ENCODE data around the gene EMX1. TPM values are rescaled to one million over a fixed set of nuclear protein-coding genes. Genes with fewer than 3 reads are reported as not detected.

The EMX1 gene
- total RNA-seq, 4 donors from 2014 or later: 0.15 TPM; not detected in 3

DNA sequence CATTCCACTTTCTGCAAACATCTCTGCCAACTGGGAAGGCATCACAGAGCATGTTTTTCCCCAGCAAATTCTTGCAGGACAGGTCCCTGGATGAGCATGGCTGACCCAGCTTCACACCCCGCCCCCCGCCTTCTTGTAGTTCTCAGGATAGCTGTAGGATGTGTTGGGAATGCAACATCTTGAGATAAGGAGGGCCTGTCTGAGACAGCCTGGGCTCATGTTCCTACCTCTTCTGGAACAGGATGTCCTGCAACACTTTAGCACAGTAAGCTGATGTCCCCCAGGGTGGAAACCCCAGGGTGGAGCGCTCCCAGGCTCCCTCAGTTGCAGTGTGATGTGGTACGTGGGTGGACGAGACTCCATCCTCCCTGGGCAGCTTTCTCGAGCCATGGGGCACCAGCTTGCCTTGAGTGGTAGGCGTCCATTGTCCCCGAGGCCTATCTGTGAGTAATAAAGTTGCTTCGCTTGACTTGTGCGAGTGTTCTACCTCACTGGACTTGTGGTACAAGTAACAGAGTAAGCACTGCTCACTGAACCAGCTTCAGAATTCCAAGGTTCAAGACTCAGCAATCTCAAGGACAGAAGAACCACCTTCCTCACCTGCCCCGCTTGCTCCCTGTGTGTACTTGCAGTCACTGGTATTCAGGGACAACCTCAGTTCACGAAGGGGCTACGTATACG is 48.6 kb downstream of the EMX1 start:
- Histone ChIP-seq H3K4me3 (no peak overlapping the region), H3K36me3 (no peaks in the 10 kb centered on the region), H3K27me3 (no peaks in the 10 kb centered on the region), H3K27ac (no peak overlapping the region), H3K4me1 (no peaks in the 10 kb centered on the region), H3K9me3 (no peaks in the 10 kb centered on the region)
- DNase-seq: no peak
- 92 to 96% methylated on average over 10 to 11 of the region's 14 CpGs for WGBS, 2 donors
- intact Hi-C loops (cut with DNase I): no loop called here
- TF ChIP-seq, protein P1, sequence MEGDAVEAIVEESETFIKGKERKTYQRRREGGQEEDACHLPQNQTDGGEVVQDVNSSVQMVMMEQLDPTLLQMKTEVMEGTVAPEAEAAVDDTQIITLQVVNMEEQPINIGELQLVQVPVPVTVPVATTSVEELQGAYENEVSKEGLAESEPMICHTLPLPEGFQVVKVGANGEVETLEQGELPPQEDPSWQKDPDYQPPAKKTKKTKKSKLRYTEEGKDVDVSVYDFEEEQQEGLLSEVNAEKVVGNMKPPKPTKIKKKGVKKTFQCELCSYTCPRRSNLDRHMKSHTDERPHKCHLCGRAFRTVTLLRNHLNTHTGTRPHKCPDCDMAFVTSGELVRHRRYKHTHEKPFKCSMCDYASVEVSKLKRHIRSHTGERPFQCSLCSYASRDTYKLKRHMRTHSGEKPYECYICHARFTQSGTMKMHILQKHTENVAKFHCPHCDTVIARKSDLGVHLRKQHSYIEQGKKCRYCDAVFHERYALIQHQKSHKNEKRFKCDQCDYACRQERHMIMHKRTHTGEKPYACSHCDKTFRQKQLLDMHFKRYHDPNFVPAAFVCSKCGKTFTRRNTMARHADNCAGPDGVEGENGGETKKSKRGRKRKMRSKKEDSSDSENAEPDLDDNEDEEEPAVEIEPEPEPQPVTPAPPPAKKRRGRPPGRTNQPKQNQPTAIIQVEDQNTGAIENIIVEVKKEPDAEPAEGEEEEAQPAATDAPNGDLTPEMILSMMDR (IDR thresholded peaks at IDR 0.05): no peak
- no peak for TF ChIP-seq POLR2A (IDR thresholded peaks at IDR 0.05)

DNA sequence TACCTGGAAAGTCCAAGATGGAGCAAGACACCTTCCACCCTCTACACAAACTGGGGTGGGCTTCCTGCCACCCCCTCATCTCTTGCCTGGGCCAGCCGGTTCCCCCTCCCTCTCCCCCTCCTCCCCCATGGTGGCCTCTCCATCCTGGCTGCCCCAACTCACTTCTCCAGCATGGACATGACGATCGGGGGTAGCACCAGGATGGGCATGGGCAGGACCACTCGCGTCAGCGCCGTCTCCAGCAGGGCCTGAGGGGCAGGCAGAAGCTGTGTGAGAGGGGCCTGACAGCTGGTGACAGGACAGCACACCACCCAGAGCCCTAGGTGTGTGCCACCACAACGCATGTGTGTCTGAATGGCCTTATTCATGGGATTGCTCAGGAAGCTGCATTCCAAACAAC is 51.0 kb downstream of the EMX1 start:
- TF ChIP-seq, protein P1 (IDR thresholded peaks at IDR 0.05): no peak
- no peak for TF ChIP-seq POLR2A (IDR thresholded peaks at IDR 0.05)
- Histone ChIP-seq H3K27me3 (no peaks in the 10 kb centered on the region), H3K4me1 (no peaks in the 10 kb centered on the region), H3K9me3 (no peaks in the 10 kb centered on the region), H3K4me3 (no peak overlapping the region), H3K36me3 (no peaks in the 10 kb centered on the region), H3K27ac (no peak overlapping the region)
- no peak for DNase-seq
- intact Hi-C loops (cut with DNase I): no loop called here
- 83 to 89% methylated on average over 2 to 5 of the region's 8 CpGs for WGBS, 2 donors

GRCh38 chr2:72969706-72970105 is 52.4 kb downstream of the EMX1 start:
- TF ChIP-seq POLR2A (IDR thresholded peaks at IDR 0.05): no peak
- TF ChIP-seq, protein P1 (IDR thresholded peaks at IDR 0.05): no peak
- H3K4me3 ChIP-seq: no peak overlapping the region
- DNase-seq: no peak
- H3K36me3 ChIP-seq: no peaks in the 10 kb centered on the region
- H3K4me1 ChIP-seq: no peaks in the 10 kb centered on the region
- no peaks in the 10 kb centered on the region for H3K9me3 ChIP-seq
- H3K27ac ChIP-seq: no peak overlapping the region
- intact Hi-C loops (cut with DNase I): no loop called here
- H3K27me3 ChIP-seq: no peaks in the 10 kb centered on the region
- WGBS, 2 donors: no CpG with 5 or more reads among the region's 4 CpGs

DNA sequence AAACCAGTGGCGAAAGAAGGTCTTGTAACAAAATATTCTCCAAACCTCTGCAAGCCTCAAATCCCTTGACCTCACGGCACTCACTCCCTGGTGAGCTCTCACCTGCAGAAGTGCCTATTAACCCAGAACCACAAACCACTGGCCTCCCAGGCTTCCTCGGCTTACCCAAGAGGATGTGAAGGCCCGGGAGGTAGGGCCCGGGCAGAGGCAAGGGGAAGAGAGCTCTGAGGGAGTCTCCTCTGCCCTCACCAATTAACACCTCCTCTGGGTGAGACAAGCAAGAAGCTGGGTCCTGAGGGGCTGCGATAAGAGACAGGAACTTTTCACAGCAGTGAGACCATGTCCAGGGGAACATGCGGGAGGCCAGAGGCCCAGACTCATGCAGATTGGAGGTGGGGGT is 53.7 kb downstream of the EMX1 start:
- Histone ChIP-seq H3K27me3 (no peaks in the 10 kb centered on the region), H3K4me1 (no peaks in the 10 kb centered on the region), H3K27ac (no peak overlapping the region), H3K4me3 (no peak overlapping the region), H3K36me3 (no peaks in the 10 kb centered on the region), H3K9me3 (no peaks in the 10 kb centered on the region)
- TF ChIP-seq POLR2A (IDR thresholded peaks at IDR 0.05): no peak
- TF ChIP-seq, protein P1 (IDR thresholded peaks at IDR 0.05): no peak
- intact Hi-C loops (cut with DNase I): no loop called here
- no peak for DNase-seq
- WGBS, 2 donors: 78 to 90% methylated on average over 2 to 4 of the region's 7 CpGs

DNA sequence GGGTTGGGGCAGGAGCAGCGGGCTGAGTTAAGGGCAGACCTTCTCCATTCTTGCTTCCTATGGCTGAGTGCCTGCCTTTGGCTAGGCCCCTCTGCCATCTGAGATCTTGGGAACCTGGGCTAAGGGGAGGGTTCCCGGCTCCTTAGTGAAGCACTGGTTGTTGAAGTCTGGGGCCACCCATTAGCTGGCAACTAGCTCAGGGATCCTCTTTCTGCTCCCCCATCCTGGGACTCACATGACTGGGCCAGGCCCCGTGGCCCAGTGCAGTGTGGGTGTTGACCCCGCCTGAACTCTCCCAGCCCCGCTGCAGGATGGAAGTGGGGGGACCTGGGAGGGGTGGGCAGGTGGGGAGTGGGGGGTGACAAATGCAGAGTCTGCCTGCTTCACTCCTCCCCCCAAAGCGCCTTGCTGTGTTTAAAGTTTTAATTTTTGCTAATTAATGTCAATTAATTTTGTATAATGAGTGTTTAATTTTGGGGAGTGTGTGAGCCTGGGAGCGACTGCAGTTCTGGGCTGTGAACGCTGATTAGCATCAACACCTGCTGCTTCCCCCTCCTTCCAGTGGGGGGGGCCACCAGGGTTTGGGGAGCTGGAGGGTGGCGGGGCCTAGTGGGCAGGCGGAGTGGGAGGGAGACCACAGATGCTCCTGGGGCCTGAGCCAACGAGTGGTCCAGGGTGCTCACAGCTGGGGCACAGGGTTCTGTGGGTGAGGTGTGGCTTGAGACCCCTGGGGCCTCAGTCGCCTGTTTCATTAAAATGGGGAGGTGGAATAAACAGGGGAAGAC is 55.2 kb downstream of the EMX1 start:
- no peak for DNase-seq
- WGBS, 2 donors: 83 to 100% methylated on average over 5 to 6 of the region's 12 CpGs
- H3K36me3 ChIP-seq: no peaks in the 10 kb centered on the region
- H3K27ac ChIP-seq: no peak overlapping the region
- H3K4me1 ChIP-seq: no peaks in the 10 kb centered on the region
- TF ChIP-seq, protein P1 (IDR thresholded peaks at IDR 0.05): no peak
- no peak for TF ChIP-seq POLR2A (IDR thresholded peaks at IDR 0.05)
- intact Hi-C loops (cut with DNase I): no loop called here
- no peak overlapping the region for H3K4me3 ChIP-seq
- no peaks in the 10 kb centered on the region for H3K9me3 ChIP-seq
- no peaks in the 10 kb centered on the region for H3K27me3 ChIP-seq

Data from esophagus squamous epithelium (tissue), 5 donors.